NCI-H524 (cell line): ENCODE measurements around the gene ASTN2.

Experiments
- DNase-seq, 2 experiments: peaks; one replicate each; lab custom pipeline; 2025; lab: John Stamatoyannopoulos, UW

ASTN2 gene

DNA sequence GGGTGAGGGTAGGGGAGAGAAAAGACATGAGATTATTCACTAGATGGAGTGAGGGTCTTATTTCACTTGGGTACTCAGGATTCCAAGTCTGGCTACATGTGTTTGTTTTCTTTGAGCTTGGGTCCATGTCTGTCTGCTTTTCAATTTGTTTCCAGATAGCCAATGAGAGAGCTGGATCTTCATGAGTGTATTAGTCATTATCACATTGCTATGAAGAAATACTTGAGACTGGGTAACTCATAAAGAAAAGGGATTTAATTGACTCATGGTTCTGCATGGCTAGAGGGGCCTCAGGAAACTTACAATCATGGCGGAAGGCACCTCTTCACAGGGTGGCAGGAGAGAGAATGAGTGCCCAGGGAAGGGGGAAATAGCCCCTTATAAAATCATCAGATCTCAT, 924.5 kb downstream of the ASTN2 start:
- DNase-seq: no peak

DNA sequence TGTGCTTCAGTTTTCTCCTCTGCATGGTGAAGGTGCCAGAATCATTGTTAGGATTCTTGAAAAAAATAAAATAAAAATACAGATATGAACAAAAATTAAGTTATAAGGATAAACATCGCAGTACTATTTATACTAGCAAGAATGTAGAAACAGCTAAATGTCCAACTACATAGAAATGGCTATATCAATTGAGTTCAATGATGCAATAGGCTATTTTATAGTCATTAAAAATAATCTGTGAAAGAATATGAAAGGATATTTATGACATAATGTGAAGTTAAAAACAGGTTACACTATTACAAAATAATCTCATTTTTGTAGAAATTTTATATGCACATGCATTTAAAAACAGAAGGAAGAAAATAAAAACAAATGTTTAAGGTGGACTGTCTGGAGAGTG, 926.5 kb downstream of the ASTN2 start:
- no peak for DNase-seq

DNA sequence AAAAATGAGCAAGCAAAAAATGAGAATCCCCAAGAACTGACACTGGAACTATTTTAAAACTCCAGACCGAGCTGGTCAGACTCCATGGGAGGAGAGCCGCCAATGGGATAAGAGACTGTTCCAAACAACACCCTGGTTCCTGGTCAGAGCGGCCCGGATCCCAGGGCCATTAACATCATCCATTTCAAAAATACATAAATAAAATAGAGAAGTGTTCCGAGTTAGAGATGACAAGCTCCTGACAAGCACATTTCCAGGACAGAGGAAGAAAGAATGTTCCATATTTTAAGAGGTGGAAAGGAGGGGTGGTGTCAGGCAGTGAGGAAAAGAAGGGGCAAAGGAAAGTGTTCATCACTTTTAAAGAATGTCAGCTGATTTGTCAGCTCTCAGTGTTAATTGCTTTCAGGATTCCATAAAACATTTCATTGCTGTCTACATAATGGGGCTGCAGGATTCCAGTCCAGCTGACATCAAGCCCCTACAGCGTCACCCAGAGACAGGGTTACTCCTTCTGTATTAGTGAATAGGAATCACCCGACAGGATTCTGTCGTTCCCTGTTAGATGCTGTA, 930.3 kb downstream of the ASTN2 start:
- no peak for DNase-seq

DNA sequence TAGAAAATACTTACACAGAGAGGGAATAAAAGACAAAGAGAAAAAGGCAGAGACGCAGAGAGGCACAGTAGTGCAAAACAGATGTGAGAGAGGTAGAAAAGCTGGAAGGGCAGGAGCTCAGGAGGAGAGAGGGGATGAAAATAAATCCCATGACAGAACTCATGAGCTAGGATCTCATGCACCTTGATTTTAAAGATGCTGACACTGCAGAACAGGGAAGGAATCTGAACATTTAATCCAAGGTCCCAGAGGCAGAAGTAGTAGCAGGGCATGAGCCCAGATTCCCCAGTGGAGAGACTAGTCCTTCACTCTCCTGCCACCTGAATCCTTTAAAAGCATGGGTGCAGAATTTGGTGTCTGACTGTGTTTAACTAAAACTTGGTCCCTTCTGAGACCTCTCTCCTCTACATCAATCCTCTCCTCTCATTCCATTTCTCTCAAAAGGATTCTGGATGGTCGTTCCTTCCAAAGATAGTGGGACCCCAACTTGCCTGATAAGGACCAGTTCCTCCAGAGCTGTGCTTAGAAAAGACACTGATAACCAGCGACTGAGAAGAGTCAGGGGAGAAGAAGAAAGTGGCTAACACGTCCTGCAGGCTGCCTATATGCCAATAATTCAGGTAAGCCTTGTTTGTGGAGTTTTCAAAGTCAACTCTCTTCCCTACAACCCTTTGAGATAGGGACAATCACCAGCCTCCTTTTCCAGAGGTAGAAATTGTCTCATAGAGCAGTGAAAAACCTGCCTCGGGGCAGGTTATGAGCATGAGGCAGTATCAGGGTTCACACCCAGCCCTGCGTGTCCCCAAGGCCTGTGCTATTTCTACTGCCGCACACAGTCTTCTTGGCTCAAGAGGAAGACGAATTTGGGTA, 931.0 kb downstream of the ASTN2 start:
- no peak for DNase-seq

DNA sequence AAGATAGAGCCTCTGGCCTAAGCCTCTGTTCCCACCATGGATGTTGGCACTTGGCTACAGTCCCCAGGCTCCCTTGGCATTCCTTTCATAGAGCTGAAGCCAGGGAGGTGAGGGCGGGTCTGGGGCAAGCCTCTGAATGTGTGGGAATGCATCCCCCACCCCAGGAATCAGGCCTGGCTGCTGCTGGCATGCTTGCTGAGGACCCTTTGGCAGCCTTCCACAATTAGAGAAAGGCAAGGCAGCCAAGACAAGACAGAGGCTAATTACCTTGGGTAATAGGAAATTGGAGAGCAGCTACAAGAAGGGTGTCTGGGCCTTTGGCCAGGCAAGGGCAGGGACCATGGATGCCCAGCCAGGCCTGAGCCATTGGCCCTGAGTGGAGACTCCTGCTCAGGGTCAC, 932.1 kb downstream of the ASTN2 start:
- no peak for DNase-seq

DNA sequence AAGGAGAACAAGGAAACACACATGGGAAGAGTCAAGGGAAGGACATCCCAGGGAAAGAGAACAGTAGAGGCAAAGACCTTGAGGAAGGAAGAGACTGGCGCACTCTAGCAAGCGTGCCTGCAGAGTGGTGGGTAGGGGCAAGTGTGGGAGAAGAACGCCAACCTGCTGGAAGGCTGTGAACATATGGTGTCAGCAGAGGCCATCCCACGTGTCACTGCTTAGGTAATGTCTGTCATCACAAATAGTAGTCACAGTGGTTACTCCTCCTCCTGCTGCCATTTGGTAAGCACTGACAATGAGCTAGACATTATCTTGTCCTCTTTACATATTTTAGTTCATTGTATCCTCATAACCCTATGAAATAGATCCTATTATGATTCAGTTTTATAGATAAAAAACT, 934.2 kb downstream of the ASTN2 start:
- DNase-seq: peak; percentile 43 to 84

DNA sequence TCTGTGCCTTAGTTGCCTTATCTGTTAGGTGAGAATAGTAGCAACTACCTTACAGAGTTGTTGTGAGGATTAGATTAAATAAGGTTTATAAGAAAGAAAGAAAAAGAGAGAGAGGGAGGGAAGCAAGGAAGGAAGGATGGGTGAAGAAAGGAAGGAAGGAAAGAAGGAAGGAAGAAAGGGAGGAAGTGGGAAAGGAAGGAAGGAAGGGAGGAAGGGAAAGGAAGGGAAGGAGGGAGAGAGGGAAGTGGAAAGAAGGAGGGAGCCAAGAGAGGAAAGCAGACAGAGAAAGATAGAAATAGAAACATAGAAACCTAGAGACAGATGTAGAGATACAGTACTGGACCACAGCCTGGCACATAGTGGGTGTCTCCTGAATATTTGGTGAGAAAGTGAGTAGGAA, 934.9 kb downstream of the ASTN2 start:
- DNase-seq: no peak

DNA sequence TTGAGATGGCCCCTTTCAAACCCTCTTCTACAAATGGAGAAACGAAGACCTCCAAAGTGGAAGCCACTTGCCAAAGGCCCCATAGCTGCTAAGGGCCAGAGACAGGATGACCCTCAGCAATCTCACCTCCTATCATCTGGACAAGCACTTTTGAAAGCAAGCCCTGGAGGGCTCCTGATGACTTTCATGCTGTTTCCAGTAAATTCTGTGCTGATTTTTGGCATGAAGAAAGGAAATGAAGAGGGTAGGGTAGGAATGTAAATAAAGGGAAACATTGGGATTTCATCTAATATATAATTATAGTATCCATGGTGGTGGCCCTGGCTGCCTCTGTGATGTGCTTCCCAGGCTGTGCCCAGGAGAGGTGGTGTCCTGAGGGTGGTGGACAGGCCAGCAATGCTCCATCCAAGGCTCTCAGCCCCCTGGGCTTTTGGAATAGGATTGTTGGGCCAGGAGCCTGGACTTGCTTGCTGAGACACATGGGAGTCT, 935.8 kb downstream of the ASTN2 start:
- DNase-seq: no peak

DNA sequence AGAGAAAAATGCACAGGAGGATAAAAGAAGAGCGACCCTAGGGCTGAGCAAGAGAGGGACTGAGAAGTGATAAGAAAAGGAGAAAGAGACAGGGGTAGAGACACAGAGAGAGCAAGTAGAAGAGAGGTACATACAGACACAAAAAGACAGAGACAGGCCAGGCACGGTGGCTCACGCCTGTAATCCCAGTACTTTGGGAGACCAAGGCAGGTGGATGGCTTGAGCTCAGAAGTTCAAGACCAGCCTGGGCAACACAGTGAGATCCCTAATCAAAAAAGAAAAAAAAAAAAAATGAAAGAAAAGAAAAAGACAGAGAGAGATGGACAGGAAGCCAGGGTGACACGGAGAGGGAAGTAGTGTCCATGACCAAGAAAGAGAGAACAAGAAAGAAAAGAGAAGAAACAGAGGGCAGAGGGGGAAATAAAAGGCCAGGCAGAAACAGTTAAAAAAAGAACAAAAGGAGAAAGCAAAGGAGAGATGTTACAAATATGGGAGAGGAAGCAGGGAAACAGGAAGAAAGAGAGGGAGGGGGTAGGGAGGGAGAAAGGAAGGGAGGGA, 937.2 kb downstream of the ASTN2 start:
- DNase-seq: no peak

DNA sequence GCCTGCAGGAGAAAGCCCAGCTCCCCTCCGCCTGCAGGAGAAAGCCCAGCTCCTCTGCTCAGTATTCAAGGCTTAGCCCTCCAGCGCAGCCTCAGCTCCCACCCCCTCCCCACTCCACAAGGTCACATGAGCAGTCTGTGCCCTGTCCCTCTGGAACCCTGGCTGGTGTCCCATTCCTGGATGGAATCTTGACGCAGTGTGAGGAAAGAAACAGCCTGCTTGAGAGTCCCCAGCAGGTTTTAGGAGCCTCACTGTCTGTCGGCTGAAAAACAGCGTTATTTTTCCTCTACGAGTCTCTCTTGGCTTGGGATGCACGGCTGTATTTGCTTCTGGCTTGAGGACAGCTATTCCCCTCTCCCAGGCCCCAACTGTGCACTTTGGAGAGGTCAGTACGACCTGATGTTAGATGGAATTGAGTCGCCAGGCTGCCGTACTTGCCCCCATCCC, 937.9 kb downstream of the ASTN2 start:
- no peak for DNase-seq

DNA sequence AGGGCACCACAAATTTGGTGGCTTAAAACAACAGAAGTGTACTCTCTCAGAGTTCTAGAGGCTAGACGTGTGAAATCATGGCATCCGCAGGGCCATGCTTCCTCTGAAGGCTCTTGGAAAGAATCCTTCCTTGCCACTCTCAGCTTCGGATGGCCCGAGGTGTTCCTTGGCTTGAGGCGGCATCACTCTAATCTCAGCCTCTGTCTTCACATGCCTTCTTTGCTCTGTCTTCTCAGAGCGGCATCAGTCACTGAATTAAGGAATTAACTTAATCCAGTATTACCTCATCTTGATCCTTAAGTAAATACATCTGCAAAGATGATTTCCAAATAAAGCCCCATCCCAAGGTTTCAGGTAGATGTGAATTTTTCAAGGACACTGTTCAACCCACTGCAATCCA, 938.9 kb downstream of the ASTN2 start:
- no peak for DNase-seq

DNA sequence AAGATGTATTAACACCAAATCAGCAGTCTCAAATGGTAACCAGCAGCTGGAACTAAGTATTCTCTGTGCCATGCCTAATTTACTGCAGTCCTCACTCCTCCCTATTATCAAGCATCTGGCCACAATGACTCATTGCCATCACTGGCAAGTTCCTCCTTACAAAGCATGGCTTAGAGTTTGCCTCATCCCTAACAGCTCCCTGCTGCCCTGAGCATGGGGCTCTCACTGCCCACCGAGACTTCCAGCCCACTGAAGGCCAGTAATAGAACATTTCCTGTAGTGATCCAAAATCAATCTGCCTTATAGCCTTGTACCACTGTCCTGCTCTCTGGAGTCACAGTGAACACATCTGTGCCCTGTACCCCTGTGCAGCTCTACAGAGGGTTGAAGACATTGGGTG, 939.7 kb downstream of the ASTN2 start:
- no peak for DNase-seq

DNA sequence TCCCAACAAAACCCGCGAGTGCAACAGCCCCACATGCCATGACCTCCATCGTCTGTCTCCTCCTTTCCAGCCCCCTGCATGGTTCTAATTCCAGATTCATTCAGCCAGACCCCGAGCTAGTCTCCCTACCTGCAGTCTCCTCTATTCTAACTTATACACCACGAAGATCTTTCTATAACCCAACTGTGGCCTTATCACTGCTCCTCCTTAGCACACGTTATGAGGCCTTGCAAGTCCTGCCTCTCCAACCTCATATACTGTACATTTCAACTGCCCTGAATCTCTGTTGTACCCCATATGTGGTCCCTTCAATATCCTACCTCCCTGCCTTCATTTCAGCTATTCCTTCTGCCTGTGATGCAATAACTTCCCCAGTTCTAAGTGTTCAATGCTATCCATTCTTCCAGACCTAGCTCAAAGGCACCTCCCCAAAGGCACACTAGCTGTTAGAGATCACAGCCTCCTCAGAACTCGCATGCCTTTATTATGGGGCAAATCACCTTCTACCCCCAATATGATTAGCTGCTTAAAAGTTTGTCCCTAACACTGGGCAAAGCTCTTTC, 942.8 kb downstream of the ASTN2 start:
- DNase-seq: no peak

DNA sequence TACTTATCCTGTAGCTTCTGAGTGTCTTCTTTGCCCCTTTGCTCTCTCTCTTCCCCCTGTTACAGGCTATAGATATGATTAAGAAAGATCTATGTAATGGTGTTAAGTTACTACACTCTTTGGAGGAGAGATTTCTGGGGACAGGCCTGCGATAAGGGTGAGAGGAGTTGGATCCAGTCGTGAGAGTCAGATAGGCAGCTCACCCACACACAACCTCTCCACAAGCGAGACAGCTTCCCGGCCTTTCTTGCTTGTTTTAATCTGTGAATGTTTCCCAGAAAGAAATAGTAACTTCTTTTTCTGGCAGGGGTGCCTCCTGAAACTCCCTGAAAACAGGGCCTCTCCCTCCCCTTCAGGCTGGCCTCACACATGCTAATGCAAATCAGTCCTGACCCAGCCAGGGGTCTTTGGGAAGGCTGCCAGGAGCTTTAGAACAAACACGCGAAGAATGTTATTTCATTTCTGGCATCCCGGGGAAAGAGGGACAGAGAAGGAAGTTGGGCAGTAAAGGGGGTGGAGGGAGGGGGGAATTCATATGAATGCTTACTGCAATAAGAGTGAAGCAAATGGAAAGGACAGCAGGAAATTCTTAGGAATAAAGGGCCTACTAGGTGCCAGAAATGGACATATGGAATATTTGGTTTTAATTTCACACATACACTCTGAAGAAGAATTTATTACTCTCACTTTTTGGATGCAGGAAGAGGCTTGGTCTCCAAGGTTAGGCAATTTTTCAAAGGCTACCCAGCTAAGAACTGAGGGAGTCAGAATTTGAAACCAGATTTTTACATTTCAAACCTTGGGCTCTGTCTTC, 943.6 kb downstream of the ASTN2 start:
- DNase-seq: no peak

DNA sequence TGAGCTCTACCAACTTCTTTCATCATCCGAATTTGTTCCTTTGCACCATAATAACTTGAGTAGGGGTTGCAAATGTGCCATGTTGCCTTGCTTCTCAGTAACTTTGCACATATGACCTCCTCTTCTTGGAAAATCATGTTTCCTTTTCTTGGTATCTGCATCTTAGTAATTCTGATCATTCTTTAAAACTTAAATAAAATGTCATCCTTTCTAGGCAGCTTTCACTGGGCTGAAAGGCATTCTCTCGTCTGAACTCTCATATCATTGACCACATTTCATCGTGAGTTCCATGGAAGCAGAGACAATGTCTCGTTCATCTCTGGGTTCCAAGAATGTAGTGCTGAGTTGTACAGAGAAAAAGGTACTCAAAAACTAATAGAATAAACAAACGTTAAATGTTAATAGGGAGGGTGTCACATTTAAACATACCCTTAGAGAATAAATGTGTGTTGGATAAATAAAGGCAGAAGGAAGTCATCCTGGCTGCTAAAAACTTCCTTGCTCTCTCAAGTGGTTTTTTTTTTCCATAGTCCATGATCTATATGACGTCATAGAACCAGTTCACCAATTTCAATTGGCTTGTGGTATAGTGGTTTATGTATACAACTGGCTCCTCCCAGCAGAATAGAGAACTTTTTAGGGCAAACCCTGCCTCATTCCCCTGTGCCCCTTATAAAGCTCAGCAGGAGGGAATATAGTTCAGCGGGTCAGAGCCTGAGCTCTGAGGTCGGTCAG, 945.9 kb downstream of the ASTN2 start:
- DNase-seq: no peak

DNA sequence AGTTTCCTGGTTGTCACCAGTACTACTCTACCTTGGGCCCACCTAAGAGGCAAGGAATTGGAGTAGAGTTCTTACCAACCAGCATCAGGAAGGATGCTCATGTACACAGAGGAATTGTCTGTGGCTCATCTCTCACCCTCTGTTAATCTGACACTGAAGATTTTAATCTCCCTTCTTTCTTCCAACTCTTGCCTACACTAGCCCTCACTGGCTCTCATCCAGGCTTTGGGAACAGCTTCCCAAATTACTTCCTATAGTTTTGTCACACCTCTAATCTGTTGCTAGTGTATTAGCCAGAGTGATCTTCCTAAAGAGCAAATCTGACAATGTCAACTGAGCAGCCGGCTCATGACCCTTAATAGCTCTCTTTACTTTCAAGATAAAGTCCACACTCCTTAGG, 946.5 kb downstream of the ASTN2 start:
- DNase-seq: no peak

DNA sequence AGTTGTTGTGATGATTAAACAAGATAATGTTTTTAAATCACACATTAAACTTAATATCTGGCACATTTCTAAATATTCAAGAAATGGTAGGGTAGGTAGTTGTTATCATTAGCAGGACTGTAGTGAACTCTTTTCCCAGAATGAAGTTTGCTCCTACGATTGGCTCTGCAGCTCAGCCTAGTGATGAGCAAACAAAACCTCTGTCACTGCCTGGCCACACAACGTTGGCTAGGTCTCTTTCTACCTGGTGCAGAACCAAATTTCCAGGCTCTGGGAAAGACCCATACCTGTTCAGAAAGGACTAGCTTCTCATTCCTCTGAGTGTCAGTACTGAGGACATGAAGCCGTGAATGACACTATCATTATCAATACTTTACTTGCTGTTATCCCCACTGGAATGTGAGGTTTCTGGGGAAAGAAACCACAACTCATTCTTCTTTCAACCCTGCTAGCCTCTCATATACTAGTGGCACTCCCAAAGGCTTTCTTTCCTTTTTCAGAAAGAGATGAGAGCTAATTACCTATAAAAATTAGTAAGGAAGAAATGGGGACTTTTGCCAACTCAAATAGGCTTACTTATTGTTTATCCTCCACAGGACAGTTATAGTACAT, 947.0 kb downstream of the ASTN2 start:
- DNase-seq: no peak

DNA sequence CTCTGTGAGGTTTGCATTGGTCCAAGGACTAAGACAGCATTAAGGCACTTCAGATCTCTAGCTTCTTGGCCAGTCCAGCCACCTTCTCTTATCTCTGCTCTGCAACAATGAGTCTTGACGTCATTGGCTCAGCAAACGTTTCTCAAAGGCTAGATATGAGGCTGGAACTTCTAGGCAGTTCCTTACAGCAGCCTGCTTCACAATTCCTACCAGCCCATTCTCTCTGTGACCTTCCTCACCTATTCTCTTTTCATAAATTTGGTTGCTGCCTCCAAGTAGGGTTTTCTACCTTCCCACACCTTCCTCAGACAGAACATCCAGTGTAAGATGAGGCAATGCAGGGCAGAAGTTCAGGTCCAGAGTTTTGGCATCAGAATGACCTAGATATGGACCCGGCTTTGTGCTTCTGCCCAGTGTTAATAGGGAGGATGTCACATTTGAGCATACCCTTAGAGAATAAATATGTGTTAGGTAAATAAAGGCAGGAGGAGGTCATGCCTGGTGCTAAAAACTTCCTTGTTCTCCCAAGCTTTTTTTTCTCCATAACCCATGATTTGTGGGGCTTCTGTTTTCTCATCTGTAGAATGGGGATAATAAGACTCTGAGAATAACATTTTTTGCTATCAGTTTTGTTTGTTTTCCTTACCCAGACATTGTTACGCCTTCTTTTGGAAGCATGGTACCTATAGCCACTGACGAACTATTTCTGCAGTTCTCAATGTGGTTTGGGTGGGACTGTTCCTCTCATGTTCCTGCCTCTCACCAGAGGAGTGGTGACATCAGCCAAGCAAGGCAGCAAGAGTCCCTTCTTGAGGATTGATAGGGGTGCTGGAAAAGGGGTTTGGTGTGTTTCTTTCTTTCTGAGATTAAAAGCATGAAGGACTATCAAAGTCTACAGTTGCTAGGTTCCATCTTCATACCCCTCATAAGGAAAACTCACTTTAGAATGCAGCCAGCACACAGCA, 948.3 kb downstream of the ASTN2 start:
- DNase-seq: no peak

DNA sequence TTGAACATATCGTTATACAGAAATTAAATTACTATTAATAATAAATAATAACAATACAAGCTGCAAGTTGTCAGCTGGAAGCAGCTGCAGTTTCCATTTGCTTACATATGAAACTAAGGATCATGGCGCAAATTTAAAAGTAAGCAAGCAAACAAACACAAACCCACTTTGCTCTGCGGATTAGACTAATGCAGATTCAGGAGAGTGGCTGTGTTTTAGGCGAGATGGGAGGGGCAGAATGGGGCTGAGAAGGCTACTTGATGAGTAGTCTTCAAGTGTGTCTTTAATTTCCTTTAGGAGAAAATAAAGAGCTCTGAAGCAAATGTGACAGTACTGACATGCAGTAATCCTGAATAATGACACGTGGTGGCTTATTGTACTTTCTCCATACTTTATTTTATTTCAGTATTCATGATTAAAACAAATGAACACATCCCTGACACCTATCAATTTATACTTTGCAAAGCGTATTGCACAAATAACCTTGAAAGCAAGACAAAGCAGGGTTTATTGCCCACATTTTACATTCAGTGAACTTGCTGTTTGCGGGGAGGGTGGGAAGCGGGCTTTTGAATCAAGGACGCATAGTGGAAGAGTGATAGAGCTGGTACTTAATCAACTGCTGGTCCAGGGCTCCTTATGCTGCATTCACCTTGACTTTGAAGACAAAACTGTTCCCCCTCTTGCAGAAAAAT, 949.1 kb downstream of the ASTN2 start:
- DNase-seq: no peak
